Endothelial cell (in vitro differentiated cells): Measurements from ENCODE around the gene HS3ST2. TPM values are rescaled to one million over a fixed set of nuclear protein-coding genes. Genes with fewer than 3 reads are reported as not detected.

ENCODE experiments used
- DNase-seq: peaks from one replicate; pipeline ENCODE4 v3.0.0; 2021; ENCODE audit warnings: low spot score
- H3K27ac Mint-ChIP-seq: one replicate; pipeline ENCODE4 v1.8.0; 2021; ENCODE audit warnings: mixed read lengths, inconsistent platforms; ENCODE audit not compliant: unreplicated experiment
- H3K27me3 Mint-ChIP-seq: one replicate; pipeline ENCODE4 v1.8.0; 2021; ENCODE audit warnings: mild to moderate bottlenecking, moderate library complexity, mixed read lengths, inconsistent platforms; ENCODE audit not compliant: unreplicated experiment
- H3K36me3 Mint-ChIP-seq: one replicate; pipeline ENCODE4 v1.8.0; 2021; ENCODE audit warnings: mild to moderate bottlenecking, low read depth, mixed read lengths, inconsistent platforms; ENCODE audit not compliant: unreplicated experiment
- H3K4me1 Mint-ChIP-seq: one replicate; pipeline ENCODE4 v1.8.0; 2021; ENCODE audit warnings: mild to moderate bottlenecking, mixed read lengths, inconsistent platforms; ENCODE audit not compliant: unreplicated experiment
- H3K4me3 Mint-ChIP-seq: one replicate; pipeline ENCODE4 v1.8.0; 2021; ENCODE audit warnings: mild to moderate bottlenecking, mixed read lengths, inconsistent platforms; ENCODE audit not compliant: unreplicated experiment
- H3K9me3 Mint-ChIP-seq: one replicate; pipeline ENCODE4 v1.8.0; 2021; ENCODE audit warnings: mixed read lengths, inconsistent platforms; ENCODE audit not compliant: unreplicated experiment
- CTCF ChIP-seq: fragments of 200-600 bp; sonication (generic); IDR thresholded peaks from one replicate; pipeline ENCODE4 v1.5.0; 2021; ENCODE audit warnings: antibody characterized with exemption; ENCODE audit not compliant: unreplicated experiment
- total RNA-seq: library from RNA; stranded (reverse); fragmentation: NEBNext Ultra II Directional; extraction: Animal tissue kit (Norgen Biotek cat#: 25700); gene quantifications from one replicate; pipeline ENCODE4 v1.2.1, GENCODE V29; 2021; ENCODE audit not compliant: unreplicated experiment

The HS3ST2 gene
- total RNA-seq, 1 donor from 2014 or later, result 2.7 TPM

DNA sequence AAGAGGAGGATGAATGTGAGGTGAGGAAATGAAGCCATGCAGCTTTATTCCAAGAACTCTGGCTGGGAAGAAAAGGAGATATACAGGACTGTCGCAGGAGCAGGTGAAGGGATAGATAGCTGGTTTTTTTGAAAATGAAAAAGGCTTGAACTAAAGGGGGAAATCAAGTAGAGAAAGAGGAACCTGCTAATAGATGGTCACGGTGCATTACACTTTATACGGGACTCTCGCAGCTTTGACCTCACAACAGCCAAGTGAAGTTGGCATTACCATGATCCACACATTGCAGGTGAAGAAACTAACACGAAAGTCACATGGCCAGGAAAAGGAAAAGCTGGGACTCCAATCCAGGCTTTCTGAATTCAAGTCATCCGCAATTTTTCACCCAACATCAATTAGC is 86.9 kb downstream of the HS3ST2 start:
- TF ChIP-seq CTCF, result no peak
- no peak overlapping the region for H3K4me3 Mint-ChIP-seq
- H3K4me1 Mint-ChIP-seq, result no peaks in the 10 kb centered on the region
- no peaks in the 10 kb centered on the region for H3K36me3 Mint-ChIP-seq
- no peaks in the 10 kb centered on the region for H3K9me3 Mint-ChIP-seq
- no peaks in the 10 kb centered on the region for H3K27me3 Mint-ChIP-seq
- no peak for DNase-seq
- no peak overlapping the region for H3K27ac Mint-ChIP-seq

DNA sequence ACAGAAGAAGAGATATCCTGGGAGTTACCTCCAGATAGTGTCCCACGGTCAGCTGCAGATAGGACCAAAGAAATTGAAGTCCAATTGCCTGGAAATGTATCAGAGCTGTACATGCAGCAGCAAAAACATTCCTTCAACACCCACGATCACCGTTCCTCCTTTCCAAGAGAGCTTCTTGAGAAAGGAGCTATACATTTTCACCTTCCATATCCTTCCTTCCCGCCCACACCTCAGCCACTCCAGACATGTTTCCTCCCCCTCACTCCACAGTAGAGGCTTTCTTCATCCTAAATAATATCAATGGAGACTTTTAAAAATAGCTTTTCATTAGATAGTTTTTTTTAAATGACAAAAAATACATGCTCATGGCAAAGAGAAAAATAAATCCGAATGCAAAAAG is 87.6 kb downstream of the HS3ST2 start:
- no peaks in the 10 kb centered on the region for H3K36me3 Mint-ChIP-seq
- H3K4me1 Mint-ChIP-seq, result no peaks in the 10 kb centered on the region
- no peak for DNase-seq
- no peaks in the 10 kb centered on the region for H3K27me3 Mint-ChIP-seq
- H3K9me3 Mint-ChIP-seq, result no peaks in the 10 kb centered on the region
- no peak for TF ChIP-seq CTCF
- no peak overlapping the region for H3K27ac Mint-ChIP-seq
- H3K4me3 Mint-ChIP-seq, result no peak overlapping the region

DNA sequence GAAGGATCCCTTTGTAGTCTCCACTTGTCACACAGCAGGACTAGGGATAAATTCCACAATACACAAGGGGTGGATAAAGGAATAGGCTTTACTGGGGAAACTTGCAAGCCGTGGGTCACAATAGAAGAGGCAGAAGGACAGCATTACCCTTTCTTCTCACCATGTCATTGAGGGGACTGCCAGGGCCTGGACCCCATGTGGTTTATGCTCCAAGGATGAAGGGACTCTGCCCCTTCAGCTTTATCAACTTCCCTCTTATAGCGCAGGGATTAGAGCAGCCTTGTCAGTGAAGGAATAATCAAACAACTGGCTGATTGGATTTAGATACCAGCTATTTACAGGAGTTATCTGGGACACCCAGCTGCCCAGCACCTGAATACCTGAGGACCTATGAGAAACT is 89.8 kb downstream of the HS3ST2 start:
- Mint-ChIP-seq H3K27me3 (no peaks in the 10 kb centered on the region), H3K36me3 (no peaks in the 10 kb centered on the region), H3K9me3 (no peaks in the 10 kb centered on the region), H3K4me1 (no peaks in the 10 kb centered on the region), H3K27ac (no peak overlapping the region), H3K4me3 (no peak overlapping the region)
- no peak for TF ChIP-seq CTCF
- no peak for DNase-seq

DNA sequence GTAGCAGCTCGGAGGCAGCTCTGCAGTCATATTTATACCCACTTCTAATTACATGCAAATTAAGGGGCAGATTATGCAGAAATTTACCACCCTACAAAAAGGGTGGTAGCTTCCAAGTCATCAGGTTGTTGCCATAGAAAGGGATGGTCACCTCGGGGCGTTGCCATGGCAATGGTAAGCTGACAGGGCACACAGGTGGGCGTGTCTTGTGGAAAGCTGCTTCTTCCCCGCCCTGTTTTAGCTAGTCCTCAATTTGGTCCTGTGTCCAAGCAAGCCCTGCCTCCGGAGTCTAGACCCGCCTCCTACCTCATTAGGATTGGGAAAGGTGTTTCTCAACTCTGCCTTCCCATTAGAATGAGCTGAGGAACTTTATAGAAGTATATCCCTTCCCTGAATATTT is 98.7 kb downstream of the HS3ST2 start:
- H3K9me3 Mint-ChIP-seq, result no peaks in the 10 kb centered on the region
- no peaks in the 10 kb centered on the region for H3K4me1 Mint-ChIP-seq
- H3K27ac Mint-ChIP-seq, result no peak overlapping the region
- no peak for DNase-seq
- H3K4me3 Mint-ChIP-seq, result no peak overlapping the region
- no peaks in the 10 kb centered on the region for H3K36me3 Mint-ChIP-seq
- peaks cover 2% of the 10 kb centered on the region for H3K27me3 Mint-ChIP-seq
- no peak for TF ChIP-seq CTCF

DNA sequence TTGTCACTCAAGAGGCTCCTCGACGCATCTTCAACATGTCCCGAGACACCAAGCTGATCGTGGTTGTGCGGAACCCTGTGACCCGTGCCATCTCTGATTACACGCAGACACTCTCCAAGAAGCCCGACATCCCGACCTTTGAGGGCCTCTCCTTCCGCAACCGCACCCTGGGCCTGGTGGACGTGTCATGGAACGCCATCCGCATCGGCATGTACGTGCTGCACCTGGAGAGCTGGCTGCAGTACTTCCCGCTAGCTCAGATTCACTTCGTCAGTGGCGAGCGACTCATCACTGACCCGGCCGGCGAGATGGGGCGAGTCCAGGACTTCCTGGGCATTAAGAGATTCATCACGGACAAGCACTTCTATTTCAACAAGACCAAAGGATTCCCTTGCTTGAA is 101.0 kb downstream of the HS3ST2 start:
- no peaks in the 10 kb centered on the region for H3K9me3 Mint-ChIP-seq

More for the DNA sequence above, 101.0 kb downstream of the HS3ST2 start:
- H3K27me3 Mint-ChIP-seq, result peaks cover 2% of the 10 kb centered on the region
- DNase-seq, result no peak
- no peak overlapping the region for H3K4me3 Mint-ChIP-seq
- no peak for TF ChIP-seq CTCF
- H3K4me1 Mint-ChIP-seq, result no peaks in the 10 kb centered on the region
- H3K36me3 Mint-ChIP-seq, result no peaks in the 10 kb centered on the region
- no peak overlapping the region for H3K27ac Mint-ChIP-seq
